Adrenal gland (tissue), 12 donors: ENCODE results near the gene FABP7. TPM values are rescaled to one million over a fixed set of nuclear protein-coding genes. Genes with fewer than 3 reads are reported as not detected.

Source experiments
- DNase-seq, 7 donors: peaks; one replicate each; pipeline ENCODE4 v3.0.0-alpha.2; 2019 to 2020
- H3K27ac ChIP-seq, 5 donors: fragments of 200-600 bp; sonication (generic) in 4 of 5; 1 replicate in 3 of 5; 2 replicates in 2 of 5; pipeline versions ENCODE4 v1.5.1 to v1.8.0; 2016 to 2020; ENCODE audit warnings: mild to moderate bottlenecking in 1 of 5
- H3K27me3 ChIP-seq: fragments of 200-600 bp; 2 replicates; pipeline ENCODE4 v1.8.0; 2021
- H3K36me3 ChIP-seq, 2 donors: fragments of 200-600 bp; replicated peaks in 1 of 2; 1 replicate in 1 of 2; 2 replicates in 1 of 2; pipeline versions ENCODE4 v1.5.1 to v1.8.0; 2018 to 2022
- H3K4me1 ChIP-seq, 2 donors: fragments of 200-600 bp; replicated peaks in 1 of 2; 1 replicate in 1 of 2; 2 replicates in 1 of 2; pipeline versions ENCODE4 v1.5.1 to v1.8.0; 2018 to 2021
- H3K4me3 ChIP-seq, 4 donors: fragments of 200-600 bp; sonication (generic) in 3 of 4; one replicate each; pipeline ENCODE4 v1.5.1; 2016 to 2018
- H3K9me3 ChIP-seq, 3 donors: fragments of 200-600 bp; sonication (generic) in 1 of 3; replicated peaks in 1 of 3; 1 replicate in 2 of 3; 2 replicates in 1 of 3; pipeline versions ENCODE4 v1.5.1 to v1.8.0; 2016 to 2021
- POLR2A ChIP-seq, 2 donors: fragments of 450-650 bp; IDR thresholded peaks; one replicate each; pipeline ENCODE4 v1.6.1; 2017; ENCODE audit warnings: antibody characterized with exemption in 2 of 2, mild to moderate bottlenecking in 2 of 2, moderate library complexity in 1 of 2
- WGBS, 4 donors: extraction: QIAGEN DNeasy Blood & Tissue Kit in 2 of 4; methylation state at CpG; one replicate each; pipeline versions ENCODE4 v1.1.5 to v1.1.7; 2013 to 2017; 5-methylcytosine and 5-hydroxymethylcytosine counted together
- intact Hi-C, 2 donors: fragments of 100-400 bp; cut with DNase I; formaldehyde crosslinking; loops; one replicate each; pipeline versions ENCODE4 v1.14.1 to v1.15.0; 2022 to 2023
- polyA plus RNA-seq, 3 donors: library from polyadenylated mRNA; stranded (reverse); fragments of 200-250 nt in 2 of 3; fragments of 350-450 nt in 1 of 3; fragmentation: Illumina TruSeq in 1 of 3; extraction: RNeasy Lipid Tissue Mini Kit (QIAGEN cat#74804) in 1 of 3; gene quantifications; one replicate each; pipeline ENCODE4 v1.2.3, GENCODE V29; 2013 to 2014
- total RNA-seq, 9 donors: library from RNA; depleted of rRNA in 4 of 9; stranded (reverse); fragments of >200 nt in 4 of 9; fragments of 120-200 nt in 1 of 9; fragmentation: NEBNext Ultra II Directional in 1 of 9; extraction: Animal tissue kit (Norgen Biotek cat#: 25700) in 1 of 9; gene quantifications; one replicate each; pipeline versions ENCODE4 v1.1.0 to v1.2.4, GENCODE V29; 2013 to 2023
- TF ChIP-seq, protein P1 (sequence below), 6 experiments: fragments of 450-650 bp in 4 of 6; fragments of 200-600 bp in 2 of 6; sonication (generic) in 1 of 6; IDR thresholded peaks; 1 replicate in 5 of 6; 2 replicates in 1 of 6; pipeline versions ENCODE4 v1.5.1 to v1.8.0; 2016 to 2021; ENCODE audit warnings: antibody characterized with exemption in 6 of 6, mild to moderate bottlenecking in 2 of 6, moderate library complexity in 1 of 6
- donor health status: healthy with polysubstance abuse.
- donor health status: Bipolar disorder and iron deficiency.
- donor health status: DM: yes; HTN: yes; CAD: no.
- donor health status: DM: no; HTN: no; CAD: no.
- donor health status: DM: no; HTN: no; CAD: no.
- donor health status: DM: yes; HTN: yes; CAD: no.

Gene FABP7
- total and polyA plus RNA-seq, 12 donors, result 0.22 TPM; not detected in 11

DNA sequence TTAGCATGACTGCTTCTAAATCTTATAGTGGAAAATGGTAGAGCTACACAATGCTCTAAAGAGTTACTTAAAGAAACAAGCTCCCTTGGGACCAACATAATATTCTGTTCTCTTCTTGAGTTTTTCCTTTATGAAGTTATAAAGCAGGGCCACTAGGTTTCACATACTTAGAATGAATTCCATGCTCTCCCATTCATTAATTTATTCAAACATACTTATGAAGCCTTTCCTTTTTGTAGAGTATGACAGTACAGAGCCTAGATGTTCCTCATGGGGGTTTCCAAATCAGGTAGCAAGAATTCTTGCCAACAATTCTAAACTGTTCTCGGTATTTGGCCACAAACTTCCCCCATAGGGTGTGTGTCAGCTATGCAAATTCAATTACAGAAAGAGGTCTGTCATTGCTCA, 20.6 kb upstream of the FABP7 start:
- Histone ChIP-seq H3K4me3 (no peak overlapping the region), H3K36me3 (no peaks in the 10 kb centered on the region), H3K27ac (no peak overlapping the region), H3K4me1 (no peaks in the 10 kb centered on the region), H3K27me3 (no peaks in the 10 kb centered on the region), H3K9me3 (no peaks in the 10 kb centered on the region)
- WGBS, 4 donors, result 42 to 70% (median 61%) methylated on average over 1 of the region's 1 CpG
- TF ChIP-seq, protein P1, sequence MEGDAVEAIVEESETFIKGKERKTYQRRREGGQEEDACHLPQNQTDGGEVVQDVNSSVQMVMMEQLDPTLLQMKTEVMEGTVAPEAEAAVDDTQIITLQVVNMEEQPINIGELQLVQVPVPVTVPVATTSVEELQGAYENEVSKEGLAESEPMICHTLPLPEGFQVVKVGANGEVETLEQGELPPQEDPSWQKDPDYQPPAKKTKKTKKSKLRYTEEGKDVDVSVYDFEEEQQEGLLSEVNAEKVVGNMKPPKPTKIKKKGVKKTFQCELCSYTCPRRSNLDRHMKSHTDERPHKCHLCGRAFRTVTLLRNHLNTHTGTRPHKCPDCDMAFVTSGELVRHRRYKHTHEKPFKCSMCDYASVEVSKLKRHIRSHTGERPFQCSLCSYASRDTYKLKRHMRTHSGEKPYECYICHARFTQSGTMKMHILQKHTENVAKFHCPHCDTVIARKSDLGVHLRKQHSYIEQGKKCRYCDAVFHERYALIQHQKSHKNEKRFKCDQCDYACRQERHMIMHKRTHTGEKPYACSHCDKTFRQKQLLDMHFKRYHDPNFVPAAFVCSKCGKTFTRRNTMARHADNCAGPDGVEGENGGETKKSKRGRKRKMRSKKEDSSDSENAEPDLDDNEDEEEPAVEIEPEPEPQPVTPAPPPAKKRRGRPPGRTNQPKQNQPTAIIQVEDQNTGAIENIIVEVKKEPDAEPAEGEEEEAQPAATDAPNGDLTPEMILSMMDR (IDR thresholded peaks at IDR 0.05), result no peak
- TF ChIP-seq POLR2A (IDR thresholded peaks at IDR 0.05), result no peak
- intact Hi-C loops, result no loop called here
- no peak for DNase-seq

DNA sequence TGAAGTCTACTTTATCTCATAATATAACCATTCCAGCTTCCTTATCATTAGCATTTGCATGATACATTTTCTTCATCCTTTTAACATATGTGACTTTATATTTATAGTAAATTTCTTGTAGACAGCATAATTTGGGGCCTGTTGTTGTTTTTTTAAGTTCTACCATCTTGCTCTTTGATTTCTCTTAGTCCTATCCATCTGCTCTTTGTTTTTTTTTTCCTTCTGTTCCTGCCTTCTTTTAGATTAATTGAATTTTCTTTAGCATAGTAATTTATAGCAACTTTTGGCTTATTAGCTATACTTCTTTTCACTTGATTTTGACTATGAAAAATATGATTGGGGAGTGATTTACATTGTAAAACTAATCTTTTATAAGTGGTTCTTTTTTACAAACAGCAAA, 19.2 kb upstream of the FABP7 start:
- intact Hi-C loops, result no loop called here
- no peaks in the 10 kb centered on the region for H3K9me3 ChIP-seq
- H3K36me3 ChIP-seq, result no peaks in the 10 kb centered on the region
- H3K4me3 ChIP-seq, result no peak overlapping the region
- H3K4me1 ChIP-seq, result no peaks in the 10 kb centered on the region
- TF ChIP-seq, protein P1 (IDR thresholded peaks at IDR 0.05), result no peak
- TF ChIP-seq POLR2A (IDR thresholded peaks at IDR 0.05), result no peak
- no peak overlapping the region for H3K27ac ChIP-seq
- no peak for DNase-seq
- no peaks in the 10 kb centered on the region for H3K27me3 ChIP-seq

DNA sequence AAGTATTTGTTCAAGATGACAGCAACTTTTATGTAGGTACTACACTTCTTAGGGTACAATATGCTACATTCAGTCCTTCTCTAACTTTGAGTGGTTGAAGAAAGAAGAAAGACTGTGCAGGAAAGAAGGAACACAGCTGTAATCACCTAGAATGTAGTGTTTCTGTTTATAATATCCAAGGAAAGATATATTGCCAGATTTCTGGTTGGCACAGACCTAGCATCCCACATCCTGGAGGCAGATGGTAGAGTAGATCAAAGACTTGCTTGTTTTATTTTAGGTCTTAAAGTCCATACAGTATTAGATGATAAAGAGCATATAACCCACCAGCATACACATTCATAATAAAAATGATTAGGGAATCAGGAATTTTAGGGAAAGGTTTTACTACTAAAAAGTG, 13.3 kb upstream of the FABP7 start:
- H3K4me1 ChIP-seq, result no peaks in the 10 kb centered on the region
- H3K9me3 ChIP-seq, result no peaks in the 10 kb centered on the region
- no peak overlapping the region for H3K27ac ChIP-seq
- no peaks in the 10 kb centered on the region for H3K36me3 ChIP-seq
- no peak overlapping the region for H3K4me3 ChIP-seq
- H3K27me3 ChIP-seq, result no peaks in the 10 kb centered on the region
- intact Hi-C loops, result no loop called here
- no peak for DNase-seq
- TF ChIP-seq, protein P1 (IDR thresholded peaks at IDR 0.05), result no peak
- TF ChIP-seq POLR2A (IDR thresholded peaks at IDR 0.05), result no peak

DNA sequence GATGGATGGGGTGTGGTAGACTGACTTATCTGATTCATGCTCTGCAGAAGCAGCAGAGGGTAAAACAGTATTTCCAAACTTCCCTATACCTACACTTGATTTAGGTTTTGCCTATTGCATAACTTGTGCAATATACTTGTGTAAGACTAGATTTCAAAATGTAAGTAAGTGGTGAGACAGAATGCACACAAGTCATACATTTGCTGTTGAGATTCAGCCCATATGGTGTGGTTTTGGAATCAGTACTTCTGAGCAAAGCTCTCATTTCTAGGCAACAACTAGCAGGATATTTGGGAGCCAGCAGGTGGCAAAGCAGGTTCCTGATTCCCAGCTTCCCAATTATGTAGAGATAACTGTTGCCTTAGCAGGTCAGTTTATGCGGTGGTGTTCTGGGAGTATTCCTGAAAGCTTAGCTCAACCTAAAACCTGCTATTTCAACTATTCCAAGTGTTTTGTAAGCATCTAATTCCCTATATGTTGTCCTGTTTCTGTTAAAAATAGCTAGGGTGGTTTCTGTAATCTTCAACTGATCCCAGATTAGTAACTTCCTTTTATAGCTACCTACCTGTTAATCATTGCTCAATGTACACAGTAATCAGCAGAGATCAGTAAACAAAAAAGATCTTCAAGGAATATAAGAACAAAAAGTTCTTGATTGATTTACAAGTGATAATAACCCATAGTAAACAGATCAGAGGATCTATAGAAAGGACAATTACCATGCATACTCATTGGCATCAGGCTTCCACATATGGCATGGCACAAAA, 8.5 kb upstream of the FABP7 start:
- H3K27me3 ChIP-seq, result no peaks in the 10 kb centered on the region
- no peak for DNase-seq
- no peaks in the 10 kb centered on the region for H3K9me3 ChIP-seq
- no peaks in the 10 kb centered on the region for H3K36me3 ChIP-seq
- no peaks in the 10 kb centered on the region for H3K4me1 ChIP-seq
- intact Hi-C loops, result no loop called here
- no peak overlapping the region for H3K4me3 ChIP-seq
- 24 to 69% (median 43%) methylated on average over 1 of the region's 1 CpG for WGBS, 4 donors
- no peak overlapping the region for H3K27ac ChIP-seq
- TF ChIP-seq, protein P1 (IDR thresholded peaks at IDR 0.05), result no peak
- TF ChIP-seq POLR2A (IDR thresholded peaks at IDR 0.05), result no peak
